Mononuclear cell (primary cell): ENCODE results near the gene GPC1. TPM values are rescaled to one million over a fixed set of nuclear protein-coding genes. Genes with fewer than 3 reads are reported as not detected.

Experiments
- H3K27me3 ChIP-seq: 2 replicates; pipeline ENCODE4 v1.6.0; 2011; ENCODE audit warnings: low read length, control low read depth; ENCODE audit not compliant: insufficient read depth
- H3K4me1 ChIP-seq: 2 replicates; pipeline ENCODE4 v1.5.1; 2011; ENCODE audit warnings: mild to moderate bottlenecking, low read length, control low read depth; ENCODE audit not compliant: insufficient read depth
- H3K4me3 ChIP-seq: 2 replicates; pipeline ENCODE4 v1.5.1; 2011; ENCODE audit warnings: mild to moderate bottlenecking, low read length, moderate library complexity
- H3K9me3 ChIP-seq: 2 replicates; pipeline ENCODE4 v1.5.1; 2011; ENCODE audit warnings: low read depth, mild to moderate bottlenecking, control low read depth, low read length
- total RNA-seq: library from RNA; depleted of rRNA; stranded (reverse); fragments of >200 nt; gene quantifications from one replicate; pipeline ENCODE4 v1.2.3, GENCODE V29; 2012

GPC1 gene
- total RNA-seq, 1 donor = 0.42 TPM

GRCh38 chr2:240440251-240440650 lies 4.8 kb downstream of the GPC1 start:
- no peak overlapping the region for H3K4me3 ChIP-seq
- H3K27me3 ChIP-seq = peaks cover 19% of the 10 kb centered on the region
- H3K4me1 ChIP-seq = peaks cover 8% of the 10 kb centered on the region
- H3K9me3 ChIP-seq = no peaks in the 10 kb centered on the region

DNA sequence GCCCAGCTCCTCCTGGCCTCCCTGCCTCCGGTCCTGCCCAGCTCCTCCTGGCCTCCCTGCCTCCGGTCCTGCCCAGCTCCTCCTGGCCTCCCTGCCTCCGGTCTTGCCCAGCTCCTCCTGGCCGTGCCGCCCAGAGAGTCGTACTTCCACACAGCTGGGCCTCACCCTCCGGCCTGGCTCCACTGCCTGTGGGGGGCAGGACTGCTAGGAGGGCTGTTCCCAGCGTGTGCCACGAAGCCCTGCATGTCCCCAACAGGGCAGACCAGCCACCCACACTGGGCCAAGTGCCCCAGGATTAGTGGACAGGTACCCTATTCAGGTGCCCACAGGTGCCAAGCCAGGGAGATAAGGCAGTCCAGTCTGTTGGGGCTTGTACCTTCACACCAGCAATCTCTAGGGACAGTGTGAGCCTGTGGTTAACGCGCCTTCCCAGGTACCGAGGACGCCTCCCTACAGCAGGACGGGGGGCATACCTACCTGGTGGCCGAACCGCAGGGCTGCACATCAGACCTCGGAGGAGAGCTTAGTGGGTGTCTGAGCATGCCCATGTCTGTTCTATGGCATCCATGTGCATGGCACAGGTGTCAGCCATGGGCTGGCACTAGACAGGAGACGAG lies 5.3 kb downstream of the GPC1 start:
- H3K27me3 ChIP-seq = peaks cover 19% of the 10 kb centered on the region
- H3K4me3 ChIP-seq = no peak overlapping the region
- H3K4me1 ChIP-seq = peaks cover 8% of the 10 kb centered on the region
- H3K9me3 ChIP-seq = no peaks in the 10 kb centered on the region

- H3K4me1 ChIP-seq = peaks cover 6% of the 10 kb centered on the region
Measured at GRCh38 chr2:240441326-240441992, 6.0 kb downstream of the GPC1 start.

DNA sequence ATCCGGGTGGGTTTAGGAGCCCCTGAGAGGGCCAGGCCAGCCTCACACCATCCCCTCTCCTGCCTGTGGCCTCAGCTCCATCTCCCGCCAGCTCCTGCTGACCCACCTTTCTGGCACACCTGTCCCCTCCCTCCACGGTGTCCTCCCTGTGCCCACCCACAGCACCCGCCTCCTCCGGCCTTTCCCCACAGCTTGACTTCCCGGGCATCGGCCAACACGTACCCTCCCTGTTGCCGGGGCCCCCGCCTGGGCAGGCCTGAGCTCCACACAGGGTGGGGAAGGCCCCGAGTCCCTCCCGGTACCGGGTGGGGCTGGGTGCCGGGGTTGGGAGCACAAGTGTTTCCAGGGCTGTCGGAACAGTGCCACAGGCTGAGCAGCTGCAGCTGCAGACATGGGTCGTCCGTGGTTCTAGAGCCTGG lies 6.5 kb downstream of the GPC1 start:
- Histone ChIP-seq H3K4me3 (no peak overlapping the region), H3K27me3 (peaks cover 12% of the 10 kb centered on the region), H3K9me3 (no peaks in the 10 kb centered on the region), H3K4me1 (peaks cover under 1% of the 10 kb centered on the region)

More at GRCh38 chr2:240441326-240441992, 6.0 kb downstream of the GPC1 start:
- H3K4me3 ChIP-seq = no peak overlapping the region
- H3K27me3 ChIP-seq = peaks cover 18% of the 10 kb centered on the region
- no peaks in the 10 kb centered on the region for H3K9me3 ChIP-seq

- Histone ChIP-seq H3K27me3 (peaks cover 1% of the 10 kb centered on the region), H3K4me1 (no peaks in the 10 kb centered on the region), H3K9me3 (no peaks in the 10 kb centered on the region), H3K4me3 (no peak overlapping the region)
Measured at GRCh38 chr2:240442891-240443715, 7.6 kb downstream of the GPC1 start.

DNA sequence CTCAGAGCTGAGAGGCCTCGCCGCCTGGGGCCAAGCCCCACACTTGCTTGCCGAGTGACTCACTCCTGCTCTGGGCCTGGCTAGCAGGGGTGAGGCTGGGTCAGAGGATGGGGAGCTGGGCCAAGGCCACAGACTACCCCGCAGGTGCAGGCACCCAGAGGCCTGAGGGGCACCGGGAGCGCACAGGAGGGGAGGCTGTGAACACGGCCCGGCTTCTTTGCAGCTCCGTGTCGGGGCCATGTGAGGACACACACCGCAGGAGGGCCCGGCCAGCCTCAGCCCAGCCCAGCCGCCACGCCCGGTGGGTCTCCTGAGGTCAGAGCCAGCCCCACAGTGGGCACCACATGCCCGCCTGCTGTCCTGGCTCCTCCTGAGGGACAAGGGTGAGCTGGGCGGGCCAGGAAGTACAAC lies 8.4 kb downstream of the GPC1 start:
- Histone ChIP-seq H3K4me3 (no peak overlapping the region), H3K9me3 (no peaks in the 10 kb centered on the region), H3K27me3 (no peaks in the 10 kb centered on the region), H3K4me1 (no peaks in the 10 kb centered on the region)

GRCh38 chr2:240444464-240444863 lies 9.0 kb downstream of the GPC1 start:
- H3K27me3 ChIP-seq = no peaks in the 10 kb centered on the region
- no peaks in the 10 kb centered on the region for H3K4me1 ChIP-seq
- no peak overlapping the region for H3K4me3 ChIP-seq
- no peaks in the 10 kb centered on the region for H3K9me3 ChIP-seq

DNA sequence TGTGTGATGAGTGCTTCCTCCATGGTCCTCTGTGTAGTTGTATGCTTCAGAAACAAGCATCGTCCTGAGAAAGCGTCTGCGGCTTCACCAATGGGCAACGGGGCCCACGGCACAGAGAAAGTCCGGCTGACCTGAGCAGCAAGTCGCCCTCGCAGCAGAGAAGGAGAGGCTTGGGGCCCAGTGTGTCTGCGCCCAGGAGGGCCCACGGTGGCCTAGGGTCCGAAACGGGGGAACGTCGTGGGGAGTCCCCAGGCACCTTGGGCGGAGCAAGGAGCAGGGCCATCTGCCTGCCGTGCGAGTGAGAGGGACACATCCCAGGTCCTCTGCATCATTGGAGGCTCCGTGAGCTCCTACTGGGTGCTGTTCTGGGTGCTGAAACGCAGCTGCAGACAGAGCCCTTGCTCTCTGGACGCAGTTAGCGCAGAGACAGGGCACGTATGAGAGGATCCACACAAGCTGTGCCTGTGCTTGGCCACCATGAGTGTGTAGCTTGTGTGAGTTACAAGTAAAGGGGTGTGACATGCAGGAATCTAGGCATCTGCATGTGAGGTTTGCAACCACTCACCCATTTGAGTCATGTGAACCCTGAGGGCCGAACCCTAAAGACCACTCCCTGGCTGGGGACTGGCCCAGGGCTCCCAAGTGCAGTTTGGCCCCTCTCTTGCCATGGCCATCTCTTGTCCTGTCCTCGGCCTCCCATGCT lies 10.6 kb downstream of the GPC1 start:
- Histone ChIP-seq H3K4me3 (no peak overlapping the region), H3K9me3 (no peaks in the 10 kb centered on the region), H3K27me3 (peaks cover 4% of the 10 kb centered on the region), H3K4me1 (no peaks in the 10 kb centered on the region)

- H3K4me1 ChIP-seq = no peaks in the 10 kb centered on the region
- H3K4me3 ChIP-seq = no peak overlapping the region
- H3K27me3 ChIP-seq = peaks cover 8% of the 10 kb centered on the region
- H3K9me3 ChIP-seq = no peaks in the 10 kb centered on the region
Measured at GRCh38 chr2:240446664-240447175, 11.3 kb downstream of the GPC1 start.

- H3K9me3 ChIP-seq = no peaks in the 10 kb centered on the region
- H3K4me3 ChIP-seq = no peak overlapping the region
- no peaks in the 10 kb centered on the region for H3K4me1 ChIP-seq
- peaks cover 14% of the 10 kb centered on the region for H3K27me3 ChIP-seq
Measured at GRCh38 chr2:240447331-240447730, 11.9 kb downstream of the GPC1 start.

GRCh38 chr2:240447934-240448333 lies 12.5 kb downstream of the GPC1 start:
- no peaks in the 10 kb centered on the region for H3K4me1 ChIP-seq
- no peak overlapping the region for H3K4me3 ChIP-seq
- peaks cover 15% of the 10 kb centered on the region for H3K27me3 ChIP-seq
- no peaks in the 10 kb centered on the region for H3K9me3 ChIP-seq

GRCh38 chr2:240448387-240449274 lies 13.2 kb downstream of the GPC1 start:
- Histone ChIP-seq H3K9me3 (no peaks in the 10 kb centered on the region), H3K4me1 (no peaks in the 10 kb centered on the region), H3K4me3 (no peak overlapping the region), H3K27me3 (peaks cover 15% of the 10 kb centered on the region)

GRCh38 chr2:240449764-240450531 lies 14.5 kb downstream of the GPC1 start:
- Histone ChIP-seq H3K4me1 (no peaks in the 10 kb centered on the region), H3K27me3 (peaks cover 24% of the 10 kb centered on the region), H3K9me3 (no peaks in the 10 kb centered on the region), H3K4me3 (no peak overlapping the region)
